GM21529 (cell line): ENCODE measurements around the gene TOP1.
A peak's percentile ranks its signal among the peaks of the same experiment; 100 is the strongest.

Experiments
- ATAC-seq: cut with Tn5 transposase; IDR thresholded peaks from one replicate; pipeline ENCODE4 v1.9.1; 2021; ENCODE audit not compliant: unreplicated experiment

TOP1 gene

GRCh38 chr20:41057999-41058673, 29.5 kb downstream of the TOP1 start:
- ATAC-seq: no peak

GRCh38 chr20:41058674-41059635, 30.3 kb downstream of the TOP1 start:
- no peak for ATAC-seq

DNA sequence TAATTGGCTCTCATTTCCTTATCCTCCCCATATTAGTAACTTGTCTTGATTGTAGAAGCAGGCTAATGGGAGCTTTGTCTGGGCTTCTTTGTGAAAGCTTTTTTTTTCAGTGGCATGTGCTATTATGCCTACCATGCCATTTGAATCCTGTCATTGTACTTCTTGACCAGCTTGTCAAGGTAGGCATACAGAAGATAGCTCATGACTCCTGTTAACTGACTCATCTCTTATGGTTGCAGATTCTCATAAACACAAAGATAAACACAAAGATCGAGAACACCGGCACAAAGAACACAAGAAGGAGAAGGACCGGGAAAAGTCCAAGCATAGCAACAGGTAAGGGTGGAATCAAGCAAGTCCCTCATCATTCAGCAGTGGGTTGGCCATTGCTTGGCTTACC, 32.5 kb downstream of the TOP1 start:
- ATAC-seq: no peak

- no peak for ATAC-seq
Measured at GRCh38 chr20:41063442-41063841, 34.8 kb downstream of the TOP1 start.

DNA sequence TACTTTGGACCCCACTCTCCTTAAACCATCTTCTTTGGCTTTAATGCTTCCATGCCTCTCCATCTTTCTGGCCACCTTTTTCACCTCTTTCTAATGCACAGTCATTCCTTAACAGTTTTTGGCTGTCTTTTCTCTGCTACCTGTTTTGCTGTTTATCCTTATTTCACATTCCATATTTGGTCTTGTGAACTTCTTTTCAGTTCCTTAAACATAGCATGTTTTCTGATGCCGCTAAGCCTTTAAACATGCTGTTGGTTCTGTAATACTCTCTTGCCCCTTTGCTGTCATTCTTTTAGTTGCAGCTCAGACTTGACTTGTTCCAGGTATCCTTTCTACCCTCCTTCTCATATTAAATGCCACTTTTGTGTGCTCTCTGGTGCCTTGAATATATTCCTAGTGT, 35.8 kb downstream of the TOP1 start:
- ATAC-seq: peak; percentile 87

DNA sequence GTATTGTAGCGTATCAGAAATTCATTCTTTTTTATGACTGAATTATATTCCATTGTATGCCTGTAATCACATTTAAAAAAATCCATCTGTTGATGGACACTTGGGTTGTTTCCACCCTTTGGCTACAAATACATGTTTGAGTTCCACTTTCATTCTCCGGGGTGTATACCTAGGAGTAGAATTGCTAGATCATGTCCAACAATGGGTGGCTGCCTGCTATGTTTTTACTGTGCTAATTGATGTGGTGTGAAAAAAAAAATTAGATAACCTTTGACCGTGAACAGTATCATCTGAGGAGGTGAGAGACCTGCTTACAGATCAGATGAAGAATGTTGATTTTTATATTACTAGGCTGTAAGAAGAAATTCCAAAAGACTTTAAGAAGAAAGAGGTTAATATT, 37.1 kb downstream of the TOP1 start:
- no peak for ATAC-seq

DNA sequence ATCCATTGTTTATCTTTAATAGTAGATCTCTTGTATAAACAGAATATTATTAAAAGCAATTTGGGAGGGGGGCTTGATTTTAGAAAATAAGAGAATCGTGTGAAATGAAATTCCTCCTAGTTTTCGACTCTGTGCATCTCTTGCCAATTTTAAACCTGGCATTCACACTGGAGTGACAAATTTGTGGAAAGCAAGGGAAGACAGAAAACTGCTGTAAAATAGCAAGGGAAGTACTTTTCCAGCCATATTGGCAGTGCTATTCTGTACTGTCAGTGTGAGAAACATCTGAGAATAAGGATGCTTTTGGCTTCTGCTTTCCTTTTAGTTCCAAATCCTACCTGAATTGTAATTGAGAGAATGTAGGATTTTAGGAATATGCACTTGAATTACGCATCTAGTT, 40.2 kb downstream of the TOP1 start:
- ATAC-seq: no peak

DNA sequence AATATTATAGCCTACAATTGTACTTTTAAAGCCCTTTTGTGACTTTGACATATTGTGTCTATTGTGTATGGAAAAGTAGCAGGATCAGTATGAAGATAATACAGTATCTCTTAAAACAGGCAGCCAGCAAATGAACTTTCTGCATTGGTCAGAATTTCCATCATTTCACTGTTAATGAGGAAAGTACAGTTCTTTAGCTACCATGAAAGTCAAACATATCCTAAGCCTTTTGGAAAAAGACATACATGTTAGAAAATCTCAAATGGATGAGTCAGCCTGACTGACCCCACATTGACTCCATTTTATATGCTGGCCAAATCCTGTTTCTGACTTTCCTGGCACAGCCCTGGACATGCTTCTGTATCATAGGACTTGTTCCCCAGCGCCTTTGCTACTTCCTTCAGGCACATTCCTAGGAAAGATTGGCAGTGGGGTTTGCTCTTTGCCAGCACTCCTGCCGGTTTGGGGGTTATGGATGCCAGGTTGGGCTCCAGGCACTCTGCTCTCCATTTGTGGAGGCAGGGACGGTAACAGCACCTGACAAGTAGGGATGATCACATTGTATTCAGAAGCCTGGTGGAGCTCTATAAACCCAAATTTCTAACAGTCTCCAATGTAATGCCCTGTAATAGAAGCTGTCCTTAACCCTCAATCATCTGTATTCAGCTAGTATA, 43.7 kb downstream of the TOP1 start:
- no peak for ATAC-seq

- no peak for ATAC-seq
Measured at GRCh38 chr20:41072915-41073314, 44.3 kb downstream of the TOP1 start.

DNA sequence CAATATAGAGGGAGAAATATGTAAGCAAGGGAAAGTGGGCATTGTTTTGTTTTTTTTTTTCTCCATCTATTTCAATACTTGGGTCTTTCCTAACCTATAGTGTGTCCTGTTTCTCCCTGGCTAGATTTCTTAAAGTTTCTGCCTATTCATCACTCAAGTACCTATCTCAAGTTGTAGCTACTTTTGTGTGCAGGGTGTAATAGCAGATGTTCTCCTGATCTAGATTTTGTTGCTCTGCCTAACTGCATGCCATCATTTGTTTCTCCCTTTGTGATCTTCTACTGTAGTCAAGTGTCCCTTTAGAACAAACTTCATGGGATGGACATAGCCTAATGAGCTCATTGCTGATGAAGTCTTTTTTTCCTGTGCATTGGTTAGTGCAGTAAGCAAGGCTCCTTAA, 45.8 kb downstream of the TOP1 start:
- no peak for ATAC-seq

DNA sequence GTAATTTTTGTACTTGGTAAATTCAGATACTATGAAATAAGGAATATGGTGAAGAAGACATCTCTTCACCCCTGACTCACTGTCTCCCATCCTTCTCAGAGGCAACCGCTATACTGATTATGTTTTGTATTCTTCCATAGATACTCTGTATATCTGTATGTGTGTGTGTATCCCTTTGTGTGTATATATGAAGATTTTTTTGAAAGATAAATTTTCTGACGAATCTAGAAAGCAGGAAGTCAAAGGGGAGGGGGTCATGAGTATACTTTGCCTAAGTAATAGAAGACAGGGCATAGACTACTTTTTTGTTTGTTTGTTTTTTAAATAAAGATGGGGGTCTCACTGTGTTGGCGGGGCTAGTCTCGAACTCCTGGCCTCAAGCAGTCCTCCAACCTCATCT, 48.2 kb downstream of the TOP1 start:
- ATAC-seq: no peak

DNA sequence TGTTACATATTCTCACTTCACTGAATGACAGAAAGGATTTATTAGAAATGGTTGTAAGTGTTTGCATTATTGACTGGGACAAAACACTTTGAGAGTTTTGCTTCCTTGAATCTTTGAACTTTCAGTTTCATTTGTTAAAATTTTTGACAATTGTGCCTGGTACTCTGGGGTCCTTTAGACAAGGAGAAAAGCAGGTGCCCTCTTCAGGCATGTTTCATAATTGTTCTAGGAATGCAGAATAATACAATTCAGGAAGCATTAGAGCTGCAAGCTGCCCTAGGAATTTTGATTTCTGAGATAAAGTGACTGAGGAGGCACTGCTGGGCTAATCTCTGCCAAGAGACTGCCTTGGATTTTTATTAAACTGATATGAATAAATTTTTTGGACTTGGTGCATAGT, 49.7 kb downstream of the TOP1 start:
- ATAC-seq: no peak

GRCh38 chr20:41079066-41079465, 50.4 kb downstream of the TOP1 start:
- no peak for ATAC-seq

DNA sequence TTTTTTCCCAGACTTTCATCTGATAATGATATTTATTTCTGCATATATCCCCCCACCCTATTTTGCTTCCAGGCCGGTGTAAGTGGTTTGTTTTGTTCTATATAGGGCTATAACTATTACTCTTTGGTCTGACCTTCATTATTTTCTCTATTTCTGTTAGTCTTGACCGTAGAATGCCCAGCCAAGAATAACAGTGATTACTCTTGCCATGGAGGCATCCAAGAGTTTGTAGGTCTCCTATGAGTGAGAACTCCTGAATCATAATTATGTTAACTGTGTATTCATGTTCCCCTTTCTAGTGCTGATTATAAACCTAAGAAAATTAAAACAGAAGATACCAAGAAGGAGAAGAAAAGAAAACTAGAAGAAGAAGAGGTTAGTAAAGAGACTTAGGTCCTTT, 52.2 kb downstream of the TOP1 start:
- no peak for ATAC-seq

- ATAC-seq: no peak
Measured at GRCh38 chr20:41081276-41081814, 52.7 kb downstream of the TOP1 start.

GRCh38 chr20:41082306-41082705, 53.7 kb downstream of the TOP1 start:
- no peak for ATAC-seq

DNA sequence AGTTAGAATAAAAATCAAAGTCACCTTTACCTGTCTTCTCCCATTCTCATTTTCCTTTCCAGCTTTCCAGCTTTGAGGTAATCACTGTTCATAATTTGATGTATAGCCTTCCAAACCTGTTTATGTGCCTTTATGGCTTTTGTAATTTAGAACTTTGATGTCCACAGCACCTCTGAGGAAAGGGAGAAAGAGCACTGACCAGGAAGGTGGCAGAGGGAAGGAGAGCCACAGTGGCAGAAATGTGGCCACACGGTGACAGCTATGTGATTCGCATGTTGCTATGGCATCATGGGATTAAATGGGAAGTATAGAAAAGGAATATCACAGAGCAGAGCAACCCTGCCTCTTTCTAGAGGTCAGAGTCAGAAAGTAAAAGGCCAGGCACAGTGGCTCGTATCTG, 57.0 kb downstream of the TOP1 start:
- no peak for ATAC-seq

DNA sequence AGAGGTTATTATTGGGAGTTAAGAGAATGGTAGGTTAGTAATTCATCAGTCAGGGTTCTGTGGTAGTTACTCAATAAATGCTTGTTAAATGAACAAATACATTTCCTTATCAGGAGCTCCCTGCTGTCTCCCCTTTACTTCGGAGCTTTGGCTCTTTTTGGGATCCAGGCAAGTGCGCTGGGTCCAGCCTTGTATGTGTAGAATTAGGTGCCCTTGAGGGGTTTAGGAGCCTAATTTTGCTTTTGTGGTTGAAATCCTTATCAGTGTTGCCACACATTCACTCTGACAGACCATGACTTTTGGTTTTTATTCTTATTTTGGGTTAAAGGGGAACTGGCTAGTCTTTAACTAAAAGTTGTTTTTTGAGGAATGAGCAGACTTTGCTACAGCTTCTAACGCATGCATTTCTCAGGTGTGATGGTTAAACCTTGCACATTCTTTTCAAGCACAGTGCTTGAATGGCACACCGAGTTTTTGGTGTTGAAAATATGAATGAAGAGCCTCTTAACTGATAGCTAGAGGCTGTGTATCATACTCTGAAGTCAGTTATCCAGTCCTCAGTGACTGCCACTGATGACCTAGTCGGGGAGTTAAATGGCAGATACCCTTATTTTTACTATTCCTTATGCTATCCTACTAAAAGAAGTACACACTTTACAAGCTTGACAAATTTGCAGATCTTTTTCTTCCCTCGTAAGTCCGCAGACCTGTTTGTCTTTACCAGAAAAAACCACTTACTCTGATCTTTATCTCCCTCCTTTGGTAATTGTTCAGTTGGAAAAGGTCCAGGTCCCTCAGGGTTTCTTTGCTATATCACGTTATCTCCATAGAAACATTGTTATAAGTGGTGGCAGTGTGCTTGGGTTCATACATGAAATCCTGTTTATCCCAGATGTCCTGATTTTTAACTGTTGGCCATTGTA, 58.0 kb downstream of the TOP1 start:
- ATAC-seq: no peak

- ATAC-seq: no peak
Measured at GRCh38 chr20:41087325-41087685, 58.7 kb downstream of the TOP1 start.

DNA sequence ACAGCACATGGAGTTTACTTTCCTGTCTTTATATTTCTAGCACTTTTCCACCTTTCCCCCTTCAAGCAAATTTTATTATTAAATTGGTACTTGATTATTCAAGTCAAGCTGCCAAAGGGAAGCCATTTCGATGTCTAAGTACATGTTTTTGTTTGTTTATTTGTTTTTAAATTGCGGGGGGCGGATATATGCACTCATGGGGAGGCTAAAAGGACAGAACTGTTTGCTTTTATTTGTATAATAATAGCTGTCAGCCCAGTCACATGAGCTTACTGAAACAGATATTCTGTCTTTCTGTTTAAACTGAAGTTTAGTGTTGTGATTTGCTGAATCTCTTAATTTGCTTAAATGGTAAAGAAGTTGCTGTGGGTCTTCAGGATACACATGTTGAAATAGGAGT, 59.2 kb downstream of the TOP1 start:
- no peak for ATAC-seq

GRCh38 chr20:41089555-41089954, 60.9 kb downstream of the TOP1 start:
- ATAC-seq: no peak
